HG03521 (cell line): ENCODE data around the gene PEAK1.

Experiments used
- ATAC-seq: cut with Tn5 transposase; IDR thresholded peaks from one replicate; pipeline ENCODE4 v1.9.1; 2021; ENCODE audit warnings: mild to moderate bottlenecking, moderate library complexity; ENCODE audit not compliant: unreplicated experiment

The PEAK1 gene

DNA sequence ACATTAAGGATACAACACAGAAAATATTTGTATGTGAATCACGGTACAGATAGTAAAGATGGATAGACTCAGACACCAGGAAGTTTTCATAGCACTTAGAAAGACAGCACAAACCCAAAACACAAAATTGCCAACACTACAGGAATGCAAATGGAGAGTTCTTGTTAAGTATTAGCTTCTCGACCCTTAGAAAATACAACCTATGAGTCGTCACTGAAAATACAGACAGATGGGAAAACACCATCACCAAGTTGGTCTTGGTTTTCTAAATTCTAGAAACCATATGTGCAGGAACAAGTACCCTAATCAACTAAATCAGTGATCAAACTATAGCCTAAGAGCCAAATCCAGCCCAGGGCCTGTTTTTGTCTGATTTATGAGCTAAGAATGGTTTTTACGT is 50.7 kb downstream of the PEAK1 start:
- no peak for ATAC-seq

DNA sequence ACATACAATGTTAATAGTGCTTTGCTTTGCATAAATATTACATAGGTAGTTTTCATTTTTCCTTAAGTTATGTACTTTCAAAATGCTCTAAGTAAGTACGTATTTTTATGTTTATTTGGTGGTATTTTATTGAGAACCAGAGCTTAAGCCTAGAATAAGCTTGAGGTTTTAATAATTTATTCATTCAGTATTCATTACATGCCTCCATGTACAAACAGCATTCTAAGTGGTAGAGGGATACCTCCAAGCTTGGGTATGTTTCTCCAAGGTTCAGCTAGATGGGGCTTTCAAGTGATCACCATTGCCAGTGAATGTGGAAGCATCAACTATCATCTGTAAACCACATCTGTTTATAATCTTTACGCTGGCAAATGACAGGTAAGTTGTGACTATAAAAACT is 52.3 kb downstream of the PEAK1 start:
- ATAC-seq: no peak

DNA sequence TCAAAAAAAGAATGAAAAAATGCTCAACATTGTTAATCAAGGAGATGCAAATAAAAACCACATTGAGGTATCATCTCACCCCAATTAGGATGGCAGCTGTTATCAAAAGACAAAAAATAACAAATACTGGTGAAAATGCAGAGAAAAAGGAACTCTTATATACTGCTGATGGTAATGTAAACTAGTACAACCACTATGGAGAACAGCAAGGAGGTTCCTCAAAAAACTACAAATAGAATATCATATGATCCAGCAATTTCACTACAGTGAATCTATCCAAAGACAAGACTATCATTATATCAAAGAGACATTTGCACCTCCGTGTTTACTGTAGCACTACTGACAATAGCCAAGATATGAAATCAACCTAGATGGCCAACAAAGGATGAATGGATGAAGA is 58.4 kb downstream of the PEAK1 start:
- ATAC-seq: no peak

DNA sequence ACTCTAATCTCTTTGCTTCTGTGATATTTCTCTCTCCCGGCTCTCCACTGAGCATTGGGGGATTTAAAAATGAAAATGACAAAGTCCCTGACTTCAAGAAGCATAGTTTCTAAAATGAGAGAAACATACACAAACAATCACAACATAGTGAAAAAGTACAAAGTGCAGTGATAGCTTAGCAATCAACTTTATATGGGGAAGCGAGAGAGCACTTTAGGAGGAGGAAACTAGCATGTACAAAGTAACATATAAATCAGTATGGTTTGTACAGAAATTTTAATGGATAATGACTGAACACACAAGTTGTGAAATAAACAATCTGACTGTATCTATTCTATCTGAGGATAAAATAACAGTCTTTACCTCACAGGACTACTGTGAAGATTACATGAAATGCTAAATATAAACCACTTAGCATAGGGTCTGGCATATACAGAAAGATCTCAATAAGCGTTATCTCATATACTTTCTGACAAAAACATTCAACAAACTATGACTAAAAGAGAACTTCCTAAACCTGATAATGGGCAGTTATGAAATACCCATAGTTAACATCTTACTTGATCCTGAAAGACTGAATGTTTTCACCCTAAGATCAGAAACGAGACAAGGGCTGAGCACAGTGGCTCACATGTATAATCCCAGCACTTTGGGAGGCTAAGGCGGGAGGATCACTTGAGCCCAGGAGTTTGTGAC is 61.2 kb downstream of the PEAK1 start:
- ATAC-seq: no peak

DNA sequence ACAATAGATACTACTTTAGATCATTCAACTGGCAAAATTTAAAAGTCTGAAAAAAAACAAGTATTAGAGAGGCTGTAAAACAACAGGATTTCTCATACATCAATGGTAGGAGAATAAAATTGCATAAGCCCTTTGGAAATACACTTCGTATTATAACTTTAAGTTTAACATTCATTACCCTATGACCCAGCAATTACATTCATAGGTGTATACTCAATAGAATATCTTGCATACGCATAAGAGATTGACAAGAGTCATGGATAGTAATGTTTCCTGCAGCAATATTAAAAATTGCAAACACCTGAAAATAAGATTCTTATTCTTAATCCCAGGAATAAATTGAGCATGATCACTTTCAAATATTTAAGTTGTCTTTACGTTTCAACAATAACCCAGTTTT is 63.6 kb downstream of the PEAK1 start:
- ATAC-seq: no peak

DNA sequence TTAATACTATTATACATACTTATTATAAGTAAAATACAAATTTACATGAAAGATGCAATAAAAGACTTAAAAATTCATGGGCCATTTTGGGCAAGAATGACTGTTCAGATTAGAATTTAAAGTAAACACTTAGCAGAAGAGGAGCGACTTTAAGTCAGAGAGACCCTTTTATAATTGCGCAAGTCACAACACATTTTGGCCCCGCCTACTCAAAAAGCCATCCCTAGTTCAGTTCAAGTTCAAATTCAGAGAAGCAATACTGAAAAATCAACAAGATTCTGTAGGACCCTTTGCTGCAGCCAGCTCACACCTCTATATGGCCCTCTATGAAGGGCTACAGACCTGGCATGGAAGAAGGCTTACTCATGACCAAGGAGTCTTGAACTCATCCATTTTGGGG is 64.6 kb downstream of the PEAK1 start:
- no peak for ATAC-seq

DNA sequence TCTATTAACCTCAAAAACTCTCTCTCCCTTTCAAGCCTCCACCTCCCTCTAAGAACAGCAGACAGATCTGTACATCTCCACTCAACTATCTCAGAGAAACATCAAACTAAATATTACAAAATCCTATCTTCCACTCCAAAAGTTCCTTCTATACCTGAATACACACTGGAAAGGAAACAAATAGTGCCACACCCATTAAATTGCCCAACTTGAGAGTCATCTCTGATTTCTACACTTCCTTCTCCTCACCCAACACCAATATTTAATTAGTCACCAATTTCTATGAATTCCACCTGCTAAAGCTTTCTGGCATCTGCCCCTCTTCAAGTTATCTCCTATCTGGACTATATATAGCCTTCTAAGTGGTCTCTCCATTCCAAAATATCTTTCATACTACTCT is 65.8 kb downstream of the PEAK1 start:
- no peak for ATAC-seq

DNA sequence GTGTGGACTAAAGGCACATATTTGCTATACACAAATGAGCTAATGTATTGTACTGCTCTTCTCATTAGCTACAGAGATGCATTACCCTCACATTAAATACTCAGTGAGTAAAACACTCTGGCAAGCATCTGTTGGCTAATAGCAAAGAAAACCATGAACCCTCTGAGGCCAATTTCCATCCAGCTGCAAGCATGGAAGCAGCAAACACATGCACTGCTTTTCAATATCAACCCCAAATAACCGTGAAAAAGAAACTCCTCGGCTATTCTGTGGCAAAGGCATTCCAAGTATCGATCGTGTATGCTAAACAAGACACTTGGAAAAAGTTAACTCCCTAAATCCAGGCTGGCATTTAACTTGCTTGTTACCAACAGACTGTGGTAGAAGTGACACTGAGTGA is 67.0 kb downstream of the PEAK1 start:
- no peak for ATAC-seq

DNA sequence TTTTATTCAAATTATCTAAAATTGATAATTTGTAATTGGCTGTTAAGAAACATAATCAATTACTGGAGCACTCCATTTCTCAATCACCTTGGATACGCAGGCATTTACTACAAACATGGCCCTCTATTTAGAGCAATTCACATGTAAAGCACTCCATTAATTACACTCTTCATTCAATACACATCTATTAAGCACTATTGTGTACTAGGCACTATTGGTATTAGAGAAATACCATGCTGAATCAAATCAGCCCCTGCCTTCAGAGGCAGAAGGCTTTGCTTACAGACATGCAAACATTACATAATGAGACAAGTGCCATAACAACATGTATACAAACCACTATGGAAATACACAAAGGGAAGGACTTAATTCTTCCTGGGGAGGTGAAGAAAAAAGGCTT is 69.1 kb downstream of the PEAK1 start:
- ATAC-seq: no peak

DNA sequence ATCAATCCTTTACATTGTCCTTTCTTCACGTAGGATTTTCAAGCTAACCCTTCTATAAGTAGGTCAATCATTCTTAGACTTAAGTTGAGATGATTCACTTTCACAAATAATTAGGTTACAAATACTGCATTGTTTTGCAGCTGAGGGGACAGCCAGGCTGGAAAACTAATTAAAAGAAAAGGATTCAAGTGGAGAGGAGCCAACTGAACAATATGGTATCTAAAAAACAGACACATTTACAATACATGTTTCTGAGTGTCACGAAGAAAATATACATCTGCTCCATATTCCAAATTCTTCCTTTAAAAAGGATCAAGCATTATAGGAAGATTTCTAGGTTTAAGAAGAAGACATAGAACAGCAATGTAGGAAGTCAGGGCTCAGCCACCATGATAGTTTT is 70.2 kb downstream of the PEAK1 start:
- no peak for ATAC-seq

DNA sequence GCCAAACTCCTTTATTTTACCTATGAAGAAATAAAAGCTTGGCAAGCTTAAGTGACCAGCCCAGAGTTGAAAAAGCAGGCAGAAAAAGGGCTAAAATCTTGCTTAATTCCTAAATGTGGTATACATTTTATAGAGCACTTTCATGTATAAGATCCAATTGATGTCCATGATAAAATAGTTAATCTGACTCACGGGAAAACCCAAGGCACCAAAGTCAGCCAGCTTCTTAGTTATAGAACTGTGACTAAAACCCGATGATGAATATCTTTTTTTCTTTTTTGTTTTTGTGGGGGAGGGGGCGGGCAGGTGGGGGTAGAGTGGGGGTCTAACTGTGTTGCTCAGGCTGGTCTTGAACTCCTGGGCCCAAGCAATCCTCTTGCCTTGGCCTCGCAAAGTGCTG is 71.4 kb downstream of the PEAK1 start:
- ATAC-seq: no peak

DNA sequence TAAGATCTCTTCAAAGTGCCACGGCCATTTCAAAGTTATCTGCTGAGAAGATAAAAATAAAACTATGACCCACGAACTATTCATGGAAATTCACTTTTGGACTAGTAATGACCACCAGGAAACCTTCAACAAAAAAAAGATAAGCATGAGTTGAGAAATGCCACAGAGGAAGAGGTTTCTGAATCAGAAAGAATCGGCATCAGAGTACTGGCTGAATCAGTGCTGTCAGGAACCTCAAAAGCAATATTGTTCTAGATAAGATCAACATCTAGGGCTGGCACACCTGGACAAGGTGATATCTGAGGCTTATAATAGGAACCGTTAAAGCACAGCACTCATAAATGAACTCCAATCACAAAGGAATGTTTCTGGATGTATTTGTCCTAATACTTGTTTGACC is 72.7 kb downstream of the PEAK1 start:
- no peak for ATAC-seq

DNA sequence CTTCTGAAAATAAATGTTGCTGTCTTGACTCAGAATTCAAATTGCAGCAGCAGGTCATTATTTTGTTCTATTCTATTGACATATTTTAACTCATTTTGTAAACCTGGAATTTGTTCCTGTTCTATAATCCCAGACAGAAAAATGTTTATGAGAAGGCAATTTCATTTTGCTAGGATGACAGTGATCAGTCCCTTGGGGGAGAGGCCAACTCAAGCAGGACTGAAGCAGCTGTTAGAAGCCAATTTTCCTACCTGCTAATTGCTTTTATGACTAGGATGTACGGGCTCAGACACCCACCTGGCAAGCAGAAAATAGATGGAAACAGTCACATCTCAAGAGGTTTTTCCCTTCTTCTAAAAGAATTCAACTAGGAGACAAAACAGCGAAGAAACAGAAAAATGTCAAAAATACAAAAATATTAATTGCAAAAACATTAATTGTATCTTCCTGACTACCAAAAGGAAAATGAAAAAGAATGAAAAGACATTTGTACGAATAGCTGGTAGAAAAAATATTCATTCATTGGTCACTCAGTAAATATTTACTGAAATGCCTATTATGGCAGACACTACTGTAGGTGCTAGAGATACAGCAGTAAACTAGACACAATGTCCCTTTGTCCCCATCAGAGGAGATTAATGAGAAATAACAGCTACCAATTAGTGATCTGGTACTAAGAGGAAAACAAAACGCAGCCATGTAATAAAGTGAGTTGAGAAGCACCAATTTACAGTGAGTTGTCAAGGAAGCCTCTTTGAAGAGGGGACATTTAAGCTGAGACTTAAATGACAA is 73.5 kb downstream of the PEAK1 start:
- no peak for ATAC-seq

DNA sequence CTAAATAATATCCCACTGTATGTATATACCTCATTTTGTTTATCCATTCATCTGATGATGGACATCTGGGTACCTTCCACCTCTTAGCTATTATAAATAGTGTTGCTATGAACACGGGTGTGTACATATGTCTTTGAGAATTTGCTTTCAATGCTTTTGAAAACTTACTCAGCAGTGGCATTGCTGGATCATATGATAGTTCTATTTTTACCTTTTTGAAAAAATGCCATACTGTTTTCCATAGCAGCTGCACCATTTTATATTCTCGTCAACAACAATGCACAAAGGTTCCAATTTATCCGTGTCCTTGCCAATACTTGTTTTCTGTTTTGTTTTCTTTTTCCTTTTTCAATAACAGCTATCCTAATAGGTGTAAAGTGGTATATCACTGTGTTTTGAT is 77.1 kb downstream of the PEAK1 start:
- ATAC-seq: no peak

DNA sequence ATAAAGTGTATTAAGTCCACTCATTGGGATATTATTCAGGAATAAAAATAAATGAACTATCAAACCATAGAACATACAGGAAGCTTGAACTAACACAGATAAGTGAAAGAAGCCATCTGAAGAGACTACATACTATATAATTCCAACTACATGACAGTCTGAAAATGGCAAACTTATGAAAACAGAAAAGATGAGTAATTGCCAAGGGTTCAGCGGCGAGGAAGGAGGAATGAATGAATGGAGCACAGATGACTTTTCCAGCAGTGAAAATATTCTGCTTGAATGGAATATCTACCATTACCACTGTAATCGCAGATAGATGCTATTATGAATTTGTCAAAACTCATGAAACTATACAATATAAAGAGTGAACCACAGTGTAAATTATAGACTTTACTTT is 79.7 kb downstream of the PEAK1 start:
- no peak for ATAC-seq

DNA sequence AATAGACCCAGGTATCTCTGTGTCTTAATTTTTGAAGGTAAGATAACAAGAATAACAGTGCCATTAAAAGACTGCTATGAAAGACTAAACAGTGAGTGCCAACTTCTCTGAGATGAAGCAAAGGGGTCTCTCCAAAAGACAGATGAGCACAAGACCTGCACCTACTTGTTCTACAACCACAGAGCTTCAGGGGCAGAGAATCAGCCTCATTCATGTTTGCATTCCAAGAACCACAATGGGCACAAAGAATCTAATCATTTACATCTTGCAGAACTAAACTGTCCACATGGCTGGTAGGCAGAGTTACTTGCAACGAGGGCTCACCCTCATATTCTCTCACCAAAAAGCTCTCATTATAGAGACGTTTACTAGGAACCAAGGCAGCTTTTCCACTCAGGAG is 83.9 kb downstream of the PEAK1 start:
- no peak for ATAC-seq

DNA sequence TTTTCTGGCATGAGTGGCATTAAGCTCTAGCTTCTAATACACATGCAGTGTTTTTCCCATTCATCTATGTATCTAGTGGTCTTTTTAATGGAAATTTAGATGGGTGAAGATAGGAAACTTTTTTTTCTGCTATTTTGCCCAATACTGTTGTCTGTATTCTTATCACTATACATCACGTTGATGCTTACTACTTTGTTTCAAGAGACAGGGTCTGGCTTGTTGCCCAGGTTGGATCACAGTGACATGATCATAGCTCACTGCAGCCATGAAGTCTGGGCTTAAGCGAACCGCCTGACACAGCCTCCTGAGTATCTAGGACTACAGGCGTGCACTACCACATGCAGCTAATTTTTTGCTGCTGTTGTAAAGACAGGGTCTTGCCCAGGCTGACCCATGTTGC is 84.6 kb downstream of the PEAK1 start:
- no peak for ATAC-seq

DNA sequence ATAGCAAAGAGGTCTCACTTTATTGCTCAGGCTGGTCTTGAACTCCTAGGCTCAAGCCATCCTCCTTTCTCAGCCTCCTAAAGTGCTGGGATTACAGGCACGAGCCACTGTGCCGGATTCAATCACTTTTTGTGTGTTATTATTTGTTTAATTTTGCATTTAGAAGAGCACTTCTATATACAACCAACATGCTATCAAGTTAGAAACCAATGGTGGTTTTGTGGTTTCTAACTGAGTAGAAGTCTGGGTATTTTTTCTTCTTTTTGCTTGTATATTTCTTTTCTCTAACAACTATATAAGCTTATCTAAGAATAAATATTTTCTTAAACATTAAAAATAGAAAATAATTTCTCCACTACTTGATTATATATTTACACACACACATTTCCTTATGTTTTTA is 86.7 kb downstream of the PEAK1 start:
- ATAC-seq: no peak

DNA sequence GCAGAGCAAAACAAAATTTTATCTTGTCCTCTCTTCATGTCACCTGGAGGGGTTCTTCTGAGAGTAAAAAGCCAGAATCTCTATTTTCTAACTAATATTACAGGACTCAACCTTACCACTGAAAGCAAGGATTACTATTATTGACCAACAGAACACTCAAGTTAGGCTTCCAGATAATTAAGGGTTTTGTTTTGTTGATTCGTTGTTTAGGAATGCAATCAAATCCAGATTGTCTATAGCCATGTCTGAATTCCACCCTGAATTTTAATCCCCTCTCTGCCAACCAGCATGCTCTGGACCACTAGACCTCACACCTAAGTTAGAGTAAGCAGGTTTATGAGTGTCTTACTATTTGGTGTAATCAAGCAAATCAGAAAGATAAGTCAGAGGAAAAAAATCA is 90.7 kb downstream of the PEAK1 start:
- no peak for ATAC-seq

DNA sequence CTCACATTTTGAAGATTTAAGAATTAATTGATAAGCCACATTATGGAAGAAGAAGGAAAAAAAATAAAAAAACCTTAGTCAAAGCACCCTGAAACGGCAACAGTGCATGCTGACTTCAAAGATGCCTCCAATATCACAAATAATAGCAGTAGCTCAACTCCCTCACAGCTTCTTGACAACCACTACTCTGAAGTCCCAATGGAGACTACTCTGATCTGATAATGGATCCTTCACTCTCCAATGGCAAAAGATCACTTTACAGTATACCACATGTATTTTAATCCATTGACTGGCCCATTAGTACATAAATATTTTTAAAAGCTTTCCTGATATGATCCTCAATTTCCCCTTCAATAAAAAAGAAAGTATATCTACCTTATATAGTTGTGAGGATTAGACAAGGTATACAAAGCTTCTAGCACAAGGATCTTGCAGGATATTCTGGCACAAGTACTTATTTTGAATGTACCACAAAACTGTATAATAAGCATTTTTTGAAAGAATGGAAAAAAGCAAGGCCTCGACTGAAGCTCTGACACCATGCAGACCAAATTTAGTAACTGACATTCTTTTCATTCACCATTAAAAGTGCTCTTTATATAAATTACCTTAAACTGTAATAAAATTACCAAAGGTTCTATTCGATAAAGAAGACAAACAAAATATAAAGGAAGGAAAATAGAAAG is 91.9 kb downstream of the PEAK1 start:
- no peak for ATAC-seq

DNA sequence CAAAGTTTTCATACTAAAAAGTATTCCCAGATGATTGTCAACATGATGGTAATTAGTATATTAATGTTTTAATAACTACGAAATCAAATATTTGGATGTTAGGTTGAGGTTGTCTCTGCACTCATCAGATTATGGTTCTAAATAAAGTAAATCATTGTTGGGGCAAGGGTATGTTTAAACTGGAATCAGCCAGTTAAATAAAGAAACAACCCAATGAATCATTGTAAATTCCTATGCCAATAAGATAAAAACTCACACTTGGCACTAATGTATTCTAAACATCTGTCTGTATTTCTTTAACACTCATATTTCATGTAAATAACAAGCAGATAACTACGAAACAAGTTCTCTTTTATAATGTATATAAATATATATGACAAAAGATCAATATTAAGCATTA is 92.7 kb downstream of the PEAK1 start:
- no peak for ATAC-seq

DNA sequence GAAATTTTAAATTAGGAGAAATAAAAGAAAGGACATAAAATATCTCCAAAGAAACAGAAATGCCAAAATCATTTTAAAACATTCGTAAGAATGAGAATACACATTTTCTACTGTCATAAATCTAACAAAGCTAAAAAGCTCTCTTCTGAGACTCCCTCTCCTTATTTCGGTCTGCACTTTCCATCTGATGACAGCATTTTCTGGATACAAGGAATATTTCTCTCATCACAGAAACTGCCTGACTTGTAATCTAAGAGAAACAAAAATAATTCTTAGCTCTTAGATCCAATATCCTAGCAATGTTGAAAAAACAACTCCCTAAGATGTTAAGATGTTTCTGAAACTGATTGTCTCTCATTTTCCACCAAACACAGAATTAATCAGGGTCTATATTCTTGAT is 93.5 kb downstream of the PEAK1 start:
- no peak for ATAC-seq
